ENCODE data around the gene CFAP20DC. TPM values are rescaled to one million over a fixed set of nuclear protein-coding genes. Genes with fewer than 3 reads are reported as not detected.

The CFAP20DC gene
- total RNA-seq, 1 donor from 2014 or later = 1.4 TPM

DNA sequence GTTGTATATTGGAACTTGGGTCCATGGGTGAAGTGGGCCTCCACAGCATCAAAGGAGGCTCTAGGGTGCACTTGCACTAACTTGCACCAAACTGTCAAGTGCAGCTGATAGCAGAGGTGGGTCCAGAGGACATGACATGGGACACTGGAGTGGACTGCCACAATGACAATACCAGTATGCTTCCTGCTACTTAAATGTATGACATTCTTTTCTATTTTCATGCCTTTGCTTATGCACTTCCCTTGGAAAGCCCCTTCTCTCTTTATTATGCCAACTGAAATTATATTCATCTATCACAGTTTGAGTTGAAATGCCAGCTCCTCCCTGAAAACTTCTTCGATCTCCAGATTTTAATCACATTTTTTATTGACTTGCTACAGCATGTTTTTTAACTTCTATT, 101.8 kb downstream of the CFAP20DC start:
- no peak for DNase-seq (ENCODE audit: extremely low spot score, unreplicated experiment)
- Mint-ChIP-seq H3K27ac (ENCODE audit: unreplicated experiment) (no peak overlapping the region), H3K9me3 (ENCODE audit: unreplicated experiment) (no peaks in the 10 kb centered on the region), H3K4me3 (ENCODE audit: unreplicated experiment) (no peak overlapping the region), H3K27me3 (ENCODE audit: unreplicated experiment) (no peaks in the 10 kb centered on the region), H3K36me3 (ENCODE audit: unreplicated experiment) (no peaks in the 10 kb centered on the region), H3K4me1 (ENCODE audit: unreplicated experiment) (peaks cover 4% of the 10 kb centered on the region)
- TF ChIP-seq, protein P1, sequence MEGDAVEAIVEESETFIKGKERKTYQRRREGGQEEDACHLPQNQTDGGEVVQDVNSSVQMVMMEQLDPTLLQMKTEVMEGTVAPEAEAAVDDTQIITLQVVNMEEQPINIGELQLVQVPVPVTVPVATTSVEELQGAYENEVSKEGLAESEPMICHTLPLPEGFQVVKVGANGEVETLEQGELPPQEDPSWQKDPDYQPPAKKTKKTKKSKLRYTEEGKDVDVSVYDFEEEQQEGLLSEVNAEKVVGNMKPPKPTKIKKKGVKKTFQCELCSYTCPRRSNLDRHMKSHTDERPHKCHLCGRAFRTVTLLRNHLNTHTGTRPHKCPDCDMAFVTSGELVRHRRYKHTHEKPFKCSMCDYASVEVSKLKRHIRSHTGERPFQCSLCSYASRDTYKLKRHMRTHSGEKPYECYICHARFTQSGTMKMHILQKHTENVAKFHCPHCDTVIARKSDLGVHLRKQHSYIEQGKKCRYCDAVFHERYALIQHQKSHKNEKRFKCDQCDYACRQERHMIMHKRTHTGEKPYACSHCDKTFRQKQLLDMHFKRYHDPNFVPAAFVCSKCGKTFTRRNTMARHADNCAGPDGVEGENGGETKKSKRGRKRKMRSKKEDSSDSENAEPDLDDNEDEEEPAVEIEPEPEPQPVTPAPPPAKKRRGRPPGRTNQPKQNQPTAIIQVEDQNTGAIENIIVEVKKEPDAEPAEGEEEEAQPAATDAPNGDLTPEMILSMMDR (IDR thresholded peaks at IDR 0.05) = no peak

DNA sequence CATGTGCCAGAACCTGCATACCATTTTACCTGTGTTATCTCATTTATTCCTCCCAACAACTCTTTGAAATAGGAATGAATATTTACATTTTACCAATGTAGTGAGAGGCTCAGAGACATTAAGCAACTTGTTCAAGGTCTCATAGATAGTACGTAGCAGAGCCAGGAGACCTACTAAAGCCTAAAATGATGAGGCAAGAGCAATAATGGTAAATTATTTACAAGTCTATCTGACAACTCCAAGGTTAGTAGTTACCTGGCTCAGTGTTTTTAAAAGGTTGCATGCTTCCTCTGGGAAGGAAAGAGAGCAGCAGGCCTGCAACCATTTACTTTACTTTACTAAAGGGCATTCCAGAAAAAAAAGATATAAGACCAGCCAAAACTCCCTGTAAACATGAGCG, 103.0 kb downstream of the CFAP20DC start:
- H3K27ac Mint-ChIP-seq (ENCODE audit: unreplicated experiment) = no peak overlapping the region
- H3K4me1 Mint-ChIP-seq (ENCODE audit: unreplicated experiment) = no peaks in the 10 kb centered on the region
- no peaks in the 10 kb centered on the region for H3K36me3 Mint-ChIP-seq (ENCODE audit: unreplicated experiment)
- H3K27me3 Mint-ChIP-seq (ENCODE audit: unreplicated experiment) = no peaks in the 10 kb centered on the region
- H3K4me3 Mint-ChIP-seq (ENCODE audit: unreplicated experiment) = no peak overlapping the region
- TF ChIP-seq, protein P1 (IDR thresholded peaks at IDR 0.05) = no peak
- DNase-seq (ENCODE audit: extremely low spot score, unreplicated experiment) = no peak
- no peaks in the 10 kb centered on the region for H3K9me3 Mint-ChIP-seq (ENCODE audit: unreplicated experiment)

DNA sequence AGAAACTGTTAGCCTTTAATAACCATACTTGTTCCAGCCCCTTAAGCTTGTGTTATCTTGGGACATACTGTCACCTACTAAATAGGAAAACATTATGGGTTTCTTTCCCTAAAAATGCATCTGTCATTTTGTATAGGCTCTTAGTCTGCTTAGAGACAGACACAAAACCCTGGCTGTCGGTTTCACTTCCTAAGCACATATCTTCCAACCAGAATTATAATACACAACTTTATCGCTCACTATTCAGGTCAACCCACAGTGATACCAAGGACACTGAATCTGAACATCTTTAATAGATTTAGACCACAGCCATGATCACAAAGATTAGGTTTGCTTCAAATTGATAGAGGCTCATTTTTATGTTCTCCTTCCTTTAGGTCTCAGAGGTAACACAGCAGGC, 111.8 kb downstream of the CFAP20DC start:
- TF ChIP-seq, protein P1 (IDR thresholded peaks at IDR 0.05) = no peak
- no peak for DNase-seq (ENCODE audit: extremely low spot score, unreplicated experiment)
- Mint-ChIP-seq H3K36me3 (ENCODE audit: unreplicated experiment) (no peaks in the 10 kb centered on the region), H3K4me1 (ENCODE audit: unreplicated experiment) (no peaks in the 10 kb centered on the region), H3K27me3 (ENCODE audit: unreplicated experiment) (no peaks in the 10 kb centered on the region), H3K9me3 (ENCODE audit: unreplicated experiment) (no peaks in the 10 kb centered on the region), H3K27ac (ENCODE audit: unreplicated experiment) (no peak overlapping the region), H3K4me3 (ENCODE audit: unreplicated experiment) (no peak overlapping the region)

DNA sequence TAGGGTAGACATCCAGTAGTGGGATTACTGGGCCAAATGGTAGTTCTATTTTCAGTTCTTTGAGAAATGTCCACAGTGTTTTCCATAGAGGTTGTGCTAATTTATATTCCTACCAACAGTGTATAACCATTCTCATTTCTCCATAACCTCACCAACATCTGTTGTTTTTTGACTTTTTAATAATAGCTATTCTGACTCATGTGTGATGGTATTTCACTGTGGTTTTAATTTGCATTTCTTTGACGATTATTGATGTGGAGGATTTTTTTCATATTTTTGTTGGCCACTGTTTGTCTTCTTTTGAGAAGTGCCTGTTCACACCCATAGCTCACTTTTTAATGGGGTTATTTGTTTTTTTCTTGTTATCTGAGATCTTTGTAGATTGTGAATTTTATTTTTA, 125.2 kb downstream of the CFAP20DC start:
- no peak for DNase-seq (ENCODE audit: extremely low spot score, unreplicated experiment)
- H3K4me3 Mint-ChIP-seq (ENCODE audit: unreplicated experiment) = no peak overlapping the region
- H3K36me3 Mint-ChIP-seq (ENCODE audit: unreplicated experiment) = no peaks in the 10 kb centered on the region
- H3K9me3 Mint-ChIP-seq (ENCODE audit: unreplicated experiment) = peaks cover 29% of the 10 kb centered on the region
- TF ChIP-seq, protein P1 (IDR thresholded peaks at IDR 0.05) = no peak
- H3K27me3 Mint-ChIP-seq (ENCODE audit: unreplicated experiment) = no peaks in the 10 kb centered on the region
- H3K27ac Mint-ChIP-seq (ENCODE audit: unreplicated experiment) = no peak overlapping the region
- H3K4me1 Mint-ChIP-seq (ENCODE audit: unreplicated experiment) = no peaks in the 10 kb centered on the region

DNA sequence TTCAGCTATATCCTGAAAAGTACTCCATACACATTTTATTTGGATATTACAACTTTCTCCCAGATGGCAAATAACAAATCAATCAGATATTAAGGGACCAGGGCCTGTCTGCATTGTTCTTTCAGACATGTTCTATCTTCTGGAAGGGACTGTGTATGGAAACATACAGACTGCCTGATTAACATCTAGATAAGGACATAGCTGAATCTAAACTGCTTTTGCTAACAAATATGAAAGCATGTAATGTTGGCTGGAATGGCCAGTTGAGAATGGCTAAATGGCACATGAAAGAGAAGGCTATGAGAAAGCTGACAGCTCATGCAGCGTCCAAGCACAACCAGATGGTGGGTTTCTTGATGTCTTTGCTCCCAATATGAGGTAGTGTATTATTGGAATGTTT, 149.4 kb downstream of the CFAP20DC start:
- H3K36me3 Mint-ChIP-seq (ENCODE audit: unreplicated experiment) = no peaks in the 10 kb centered on the region
- no peak for DNase-seq (ENCODE audit: extremely low spot score, unreplicated experiment)
- no peak overlapping the region for H3K4me3 Mint-ChIP-seq (ENCODE audit: unreplicated experiment)
- H3K27me3 Mint-ChIP-seq (ENCODE audit: unreplicated experiment) = peaks cover 5% of the 10 kb centered on the region
- H3K4me1 Mint-ChIP-seq (ENCODE audit: unreplicated experiment) = peaks cover 8% of the 10 kb centered on the region
- H3K27ac Mint-ChIP-seq (ENCODE audit: unreplicated experiment) = no peak overlapping the region
- H3K9me3 Mint-ChIP-seq (ENCODE audit: unreplicated experiment) = no peaks in the 10 kb centered on the region
- TF ChIP-seq, protein P1 (IDR thresholded peaks at IDR 0.05) = no peak
